GM19372 (cell line): Measurements from ENCODE around the gene PHACTR2.
A peak's percentile ranks its signal among the peaks of the same experiment; 100 is the strongest.
"Not testable (repeated sequence)": the region's sequence is repeated elsewhere in the genome, so short reads cannot be mapped to it uniquely, and the experiment has no call there.

Source experiments
- ATAC-seq: cut with Tn5 transposase; IDR thresholded peaks from one replicate; pipeline ENCODE4 v1.9.1; 2021; ENCODE audit warnings: mild to moderate bottlenecking, low read depth, moderate library complexity; ENCODE audit not compliant: unreplicated experiment

PHACTR2 gene

DNA sequence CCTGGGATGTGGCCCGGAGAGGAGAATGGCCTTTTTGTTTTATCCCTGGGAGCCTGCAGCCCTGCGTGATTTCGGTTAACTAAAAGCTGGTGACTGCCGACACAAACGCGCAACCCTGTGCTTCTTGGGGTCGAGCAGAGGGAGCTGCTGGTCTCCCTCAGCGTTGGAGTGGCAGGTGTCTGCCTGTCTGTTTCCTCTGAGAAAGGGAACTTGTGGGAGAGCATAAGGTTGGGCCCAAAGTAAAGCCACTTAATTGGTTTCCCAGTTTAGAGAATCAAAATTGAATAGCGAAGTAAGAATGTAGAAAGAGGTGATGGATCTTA is 165.9 kb downstream of the PHACTR2 start:
- ATAC-seq, result peak; percentile 2

GRCh38 chr6:143844006-143844405 is 166.2 kb downstream of the PHACTR2 start:
- ATAC-seq, result no peak

DNA sequence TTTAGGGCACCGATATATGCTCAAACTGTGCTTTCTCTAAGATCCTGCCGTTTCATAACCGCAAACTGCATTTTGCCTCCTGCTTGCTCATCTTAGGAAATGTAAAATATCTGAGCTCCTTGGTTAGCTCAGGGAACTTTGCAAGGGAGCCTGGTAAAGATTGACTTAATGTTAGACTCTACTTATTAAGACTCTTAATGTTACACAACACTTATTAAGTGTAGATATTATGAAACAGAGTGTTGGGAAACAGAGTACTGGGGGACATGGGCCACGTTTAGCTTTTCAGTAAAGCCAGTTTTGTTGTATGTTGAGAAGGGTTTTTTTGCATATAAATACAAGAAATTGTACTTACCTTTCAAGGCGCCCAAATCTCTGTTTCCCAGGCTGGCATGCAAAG is 167.3 kb downstream of the PHACTR2 start:
- no peak for ATAC-seq

- ATAC-seq, result not testable (repeated sequence)
Observed at GRCh38 chr6:143851706-143852105, 173.9 kb downstream of the PHACTR2 start.

GRCh38 chr6:143855057-143855456 is 177.3 kb downstream of the PHACTR2 start:
- not testable (repeated sequence) for ATAC-seq

DNA sequence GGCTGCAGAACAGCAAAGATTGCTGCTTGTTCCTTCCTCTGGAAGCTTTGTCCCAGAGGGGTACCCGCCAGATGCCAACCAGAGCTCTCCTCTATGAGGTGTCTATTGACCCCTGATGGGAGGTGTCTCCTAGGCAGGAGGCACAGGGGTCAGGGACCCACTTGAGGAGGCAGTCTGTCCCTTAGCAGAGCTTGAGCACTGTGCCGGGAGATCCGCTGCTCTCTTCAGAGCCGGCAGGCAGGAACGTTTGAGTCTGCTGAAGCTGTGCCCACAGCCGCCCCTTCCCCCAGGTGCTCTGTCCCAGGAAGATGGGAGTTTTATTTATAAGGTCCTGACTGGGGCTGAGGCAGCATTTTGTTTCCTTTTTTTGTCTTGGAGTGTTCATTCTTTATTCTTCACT is 179.0 kb downstream of the PHACTR2 start:
- not testable (repeated sequence) for ATAC-seq

GRCh38 chr6:143857651-143858050 is 179.9 kb downstream of the PHACTR2 start:
- ATAC-seq, result no peak

DNA sequence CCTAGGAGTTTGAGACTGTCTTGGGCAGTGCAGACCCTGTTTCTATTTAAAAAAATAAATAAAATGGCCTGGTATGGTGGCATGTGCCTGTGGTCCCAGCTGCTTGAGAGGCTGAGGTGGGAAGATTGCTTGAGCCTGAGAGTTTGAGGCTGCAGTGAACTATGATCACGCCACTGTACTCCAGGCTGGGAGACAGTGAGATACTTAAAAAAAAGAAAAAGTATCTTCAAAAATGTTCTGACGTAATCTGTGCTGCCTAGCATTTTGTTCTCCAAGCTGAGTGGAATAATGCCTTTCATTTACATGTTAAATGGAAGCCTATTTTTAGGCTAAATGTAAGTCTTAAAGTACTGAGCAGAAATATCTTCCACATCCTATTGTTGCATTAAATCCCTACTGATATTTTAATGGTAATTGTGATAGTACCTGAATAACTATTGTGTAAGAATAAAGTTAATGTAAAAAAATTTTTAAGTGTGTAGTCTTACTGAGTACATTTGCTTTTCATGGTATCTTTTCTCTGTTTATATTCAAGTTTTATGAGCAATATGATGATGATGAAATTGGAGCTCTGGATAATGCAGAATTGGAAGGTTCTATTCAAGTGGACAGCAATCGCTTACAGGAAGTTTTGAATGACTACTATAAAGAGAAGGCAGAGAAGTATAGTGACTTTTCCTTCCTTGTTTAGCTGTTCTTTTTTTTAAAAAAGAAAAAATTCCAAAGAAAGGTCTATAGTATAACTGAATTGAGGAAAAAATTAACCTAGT is 182.3 kb downstream of the PHACTR2 start:
- ATAC-seq, result no peak

GRCh38 chr6:143863771-143864170 is 186.0 kb downstream of the PHACTR2 start:
- no peak for ATAC-seq

DNA sequence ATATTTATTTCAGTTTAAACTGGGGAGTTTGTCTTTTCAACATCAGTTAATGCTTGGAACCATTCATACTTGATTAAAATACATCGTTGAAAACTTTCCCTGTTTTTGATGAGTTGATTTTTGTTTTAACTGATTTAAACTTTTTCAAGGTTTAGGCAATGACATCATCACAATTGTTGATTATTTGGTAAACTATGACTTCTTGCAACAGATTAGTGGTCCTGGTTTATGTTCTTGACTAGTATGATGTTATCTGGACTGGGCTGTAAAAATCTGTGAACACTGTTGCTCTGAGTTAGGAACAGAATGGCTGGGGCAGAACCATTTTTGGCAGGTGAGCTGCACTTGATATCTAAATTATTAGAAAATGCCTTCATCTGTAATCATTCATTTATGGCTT is 186.5 kb downstream of the PHACTR2 start, which contains the start of gene ZC2HC1B:
TSS of gene ZC2HC1B (plus strand) at position 241 of the 400 bp plus-strand sequence. CDS start at position 307, 66 bp downstream.
- no peak for ATAC-seq

DNA sequence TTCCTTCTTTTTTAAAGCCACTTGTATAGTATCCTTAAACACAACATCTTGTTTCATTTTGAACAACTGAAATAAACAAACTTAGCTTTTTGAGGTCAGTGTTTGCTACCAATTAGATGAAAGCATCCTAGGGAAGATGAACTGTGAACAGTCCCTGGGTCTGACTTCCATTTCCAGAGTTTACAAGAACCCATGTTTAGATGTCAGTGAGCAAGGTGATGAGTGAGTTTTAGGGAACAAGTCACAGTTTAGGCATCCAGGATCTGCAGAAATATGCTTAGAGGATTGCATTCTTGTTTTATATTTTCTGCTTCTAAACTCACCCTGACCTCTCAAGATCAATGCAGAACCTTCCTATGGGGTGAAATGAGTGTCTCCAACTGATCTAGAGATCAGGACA is 189.5 kb downstream of the PHACTR2 start:
- ATAC-seq, result no peak

DNA sequence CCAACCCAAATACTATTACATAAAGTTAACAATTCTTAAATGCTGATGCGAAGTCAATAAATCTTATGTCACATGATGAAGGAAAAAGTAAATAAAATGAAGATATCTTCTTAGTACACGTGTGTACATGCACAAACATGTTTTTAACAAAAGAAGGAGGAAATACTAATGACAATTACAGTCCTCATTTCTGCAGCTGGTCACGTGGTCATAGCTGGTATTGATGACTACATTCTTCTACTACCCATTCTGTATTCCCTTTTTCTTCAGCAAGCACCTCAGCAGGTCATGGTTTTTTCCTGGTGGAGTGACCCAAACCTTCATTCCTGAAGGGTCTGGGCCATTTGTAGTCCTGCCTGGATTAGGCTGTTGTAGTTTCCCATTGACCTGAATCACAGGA is 191.0 kb downstream of the PHACTR2 start:
- ATAC-seq, result not testable (repeated sequence)

DNA sequence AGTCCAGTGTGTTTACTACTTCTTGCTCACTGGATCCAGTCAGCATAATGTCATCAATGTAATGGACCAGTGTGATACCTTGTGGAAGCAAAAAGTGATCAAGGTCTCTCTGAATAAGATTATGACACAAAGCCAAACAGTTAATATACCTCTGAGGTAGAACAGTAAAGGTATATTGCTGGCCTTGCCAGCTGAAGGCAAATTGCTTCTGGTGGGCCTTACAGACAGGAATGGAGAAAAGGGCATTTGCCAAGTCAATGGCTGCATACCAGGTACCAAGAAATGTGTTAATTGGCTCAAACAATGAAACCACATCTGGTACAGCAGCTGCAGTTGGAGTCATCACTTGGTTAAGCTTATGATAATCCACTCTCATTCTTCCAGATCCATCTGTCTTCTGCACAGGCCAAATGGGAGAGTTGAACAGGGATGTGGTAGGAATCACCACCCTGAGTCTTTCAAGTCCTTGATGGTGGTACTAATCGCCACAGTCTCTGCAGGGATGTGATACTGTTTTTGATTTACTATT is 193.5 kb downstream of the PHACTR2 start:
- not testable (repeated sequence) for ATAC-seq

- peak; percentile 93 for ATAC-seq
Observed at GRCh38 chr6:143872201-143872600, 194.4 kb downstream of the PHACTR2 start.

DNA sequence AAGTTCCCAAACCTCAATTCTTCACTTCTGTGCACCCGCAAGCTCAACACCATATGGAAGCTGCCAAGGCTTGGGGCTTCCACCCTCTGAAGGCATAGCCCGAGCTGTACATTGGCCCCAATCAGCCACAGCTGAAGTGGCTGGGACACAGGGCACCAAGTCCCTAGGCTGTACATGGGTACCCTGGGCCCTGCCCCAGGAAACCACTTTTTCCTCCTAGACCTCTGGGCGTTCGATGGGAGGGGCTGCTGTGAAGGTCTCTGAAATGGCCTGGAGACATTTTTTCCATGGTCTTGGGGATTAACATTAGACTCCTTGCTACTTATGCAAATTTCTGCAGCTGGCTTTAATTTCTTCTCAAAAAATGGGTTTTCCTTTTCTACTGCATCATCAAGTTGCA is 195.8 kb downstream of the PHACTR2 start:
- not testable (repeated sequence) for ATAC-seq

- not testable (repeated sequence) for ATAC-seq
Observed at GRCh38 chr6:143874503-143874902, 196.7 kb downstream of the PHACTR2 start.

DNA sequence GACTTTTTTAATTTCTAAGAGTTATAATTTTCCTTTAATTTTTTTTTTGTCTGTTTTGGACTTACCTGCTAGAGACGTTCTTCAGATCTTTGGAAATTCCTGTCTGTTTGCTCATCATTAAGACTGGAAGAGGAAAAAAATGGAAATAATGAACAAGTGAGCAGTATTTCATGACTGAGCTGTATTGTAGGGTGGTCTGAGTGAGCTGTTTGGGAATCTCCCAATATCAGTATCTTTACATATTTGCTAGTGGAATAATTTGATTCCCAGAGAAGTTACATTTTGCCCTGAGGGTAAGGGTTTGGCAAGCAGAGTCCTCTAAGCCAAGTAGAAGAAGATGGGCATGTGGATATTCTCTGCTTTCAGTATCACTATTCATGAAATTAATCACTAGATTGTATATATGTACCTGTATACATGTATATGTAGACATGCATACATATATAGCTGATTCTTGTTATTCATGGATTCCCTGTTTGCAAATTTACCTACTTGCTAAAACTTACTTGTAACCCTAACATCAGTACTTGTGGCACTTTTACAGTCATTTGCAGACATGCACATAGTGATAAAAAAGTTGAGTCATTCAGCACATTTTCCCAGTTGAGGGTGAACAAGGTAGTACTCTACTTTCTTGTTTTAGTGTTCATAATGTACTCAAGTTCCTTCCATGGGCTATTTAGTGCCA is 200.0 kb downstream of the PHACTR2 start:
- ATAC-seq, result no peak

GRCh38 chr6:143878272-143878760 is 200.6 kb downstream of the PHACTR2 start:
- no peak for ATAC-seq

DNA sequence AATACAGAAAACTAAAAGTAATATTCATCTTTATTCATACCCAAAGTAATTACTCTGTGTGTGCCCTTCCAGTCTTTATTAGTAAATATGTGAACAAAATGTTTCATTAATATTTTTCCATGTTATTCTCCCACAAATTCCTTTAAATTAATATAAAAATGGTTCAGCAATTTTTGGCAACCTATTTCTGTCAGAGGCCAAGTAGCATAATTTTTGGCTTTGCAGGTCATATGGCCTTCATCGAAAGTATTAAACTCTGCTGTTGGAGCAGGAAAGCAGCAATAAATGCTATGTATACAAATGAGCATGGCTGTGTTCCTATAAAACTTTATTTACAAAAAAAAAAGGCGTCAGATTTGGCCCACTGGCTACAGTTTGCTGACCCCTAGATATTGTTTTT is 202.6 kb downstream of the PHACTR2 start:
- ATAC-seq, result no peak
